OCI-LY7 (cell line): ENCODE data around the gene FKBP14. TPM values are rescaled to one million over a fixed set of nuclear protein-coding genes. Genes with fewer than 3 reads are reported as not detected.
"Not testable (repeated sequence)": the region's sequence is repeated elsewhere in the genome, so short reads cannot be mapped to it uniquely, and the experiment has no call there.

Experiments used
- BruUV-seq: library from RNA; stranded (reverse); fragments of 400-500 nt; replicated peaks from 2 replicates; lab custom pipeline; 2021; lab: Mats Ljungman, UMichigan
- CTCF ChIA-PET: fragments of 300-600 bp; sonication (Branson Sonifier 250); formaldehyde crosslinking; loops from one replicate; lab custom pipeline; 2022; ENCODE audit warnings: antibody characterized with exemption; ENCODE audit not compliant: unreplicated experiment; lab: Charles Lee
- POLR2A ChIA-PET: fragments of 300-600 bp; sonication (Branson Sonifier 250); formaldehyde crosslinking; loops from one replicate; lab custom pipeline; 2022; ENCODE audit warnings: antibody characterized with exemption; lab: Charles Lee
- DNase-seq: peaks from one replicate; pipeline ENCODE4 v3.0.0-alpha.2; 2015; ENCODE audit warnings: low spot score
- H2AFZ ChIP-seq: fragments of 200-600 bp; sonication (generic), shearing (Covaris generic); 2 replicates; pipeline ENCODE4 v1.6.1; 2014; ENCODE audit warnings: mild to moderate bottlenecking, antibody characterized with exemption, low read length, moderate library complexity
- H3K27ac ChIP-seq: fragments of 200-600 bp; sonication (generic); 2 replicates; pipeline ENCODE4 v1.5.1; 2014; ENCODE audit warnings: mixed run types, low read depth, mild to moderate bottlenecking, moderate library complexity, low read length, inconsistent platforms; ENCODE audit not compliant: poor library complexity, severe bottlenecking
- H3K36me3 ChIP-seq: fragments of 200-600 bp; sonication (generic); 2 replicates; pipeline ENCODE4 v1.6.1; 2014; ENCODE audit warnings: mild to moderate bottlenecking, antibody characterized with exemption, low read length, moderate library complexity, mixed read lengths; ENCODE audit not compliant: insufficient read depth
- H3K4me1 ChIP-seq: fragments of 200-600 bp; sonication (generic); 2 replicates; pipeline ENCODE4 v1.5.1; 2014; ENCODE audit warnings: mild to moderate bottlenecking, low read length; ENCODE audit not compliant: insufficient read depth, poor library complexity, severe bottlenecking
- H3K4me2 ChIP-seq: fragments of 200-600 bp; sonication (generic); 2 replicates; pipeline ENCODE4 v1.6.1; 2014; ENCODE audit warnings: mild to moderate bottlenecking, low read length
- H3K4me3 ChIP-seq: fragments of 200-600 bp; sonication (generic); 2 replicates; pipeline ENCODE4 v1.5.1; 2014; ENCODE audit warnings: mild to moderate bottlenecking, low read depth, low read length; ENCODE audit not compliant: poor library complexity, severe bottlenecking
- H3K79me2 ChIP-seq: fragments of 200-600 bp; sonication (generic); 2 replicates; pipeline ENCODE4 v1.6.1; 2016; ENCODE audit warnings: low read depth, mild to moderate bottlenecking, low read length, moderate library complexity, mixed read lengths; ENCODE audit not compliant: insufficient read depth
- H3K9me2 ChIP-seq: fragments of 200-600 bp; sonication (generic); 2 replicates; pipeline ENCODE4 v1.6.1; 2016; ENCODE audit warnings: mild to moderate bottlenecking, low read length, mixed read lengths; ENCODE audit not compliant: insufficient read depth
- H3K9me3 ChIP-seq: fragments of 200-600 bp; sonication (generic); 2 replicates; pipeline ENCODE4 v1.6.1; 2014; ENCODE audit warnings: mild to moderate bottlenecking, mixed run types, low read length, mixed read lengths
- H4K20me1 ChIP-seq: fragments of 200-600 bp; sonication (generic); 2 replicates; pipeline ENCODE4 v1.6.1; 2014; ENCODE audit warnings: mild to moderate bottlenecking, antibody characterized with exemption, low read length, moderate library complexity, mixed read lengths; ENCODE audit not compliant: insufficient read depth
- EZH2phosphoT487 ChIP-seq: fragments of 200-600 bp; sonication (generic); IDR thresholded peaks from 2 replicates; pipeline ENCODE4 v1.6.1; 2018; ENCODE audit warnings: low read depth, borderline replicate concordance, mild to moderate bottlenecking, mixed run types, antibody characterized with exemption, low read length, moderate library complexity, mixed read lengths
- intact Hi-C: fragments of 100-400 bp; cut with micrococcal nuclease; formaldehyde crosslinking; loops from one replicate; pipeline ENCODE4 v1.10.0; 2022; ENCODE audit not compliant: unreplicated experiment
- total RNA-seq, 2 experiments: library from RNA; depleted of rRNA in 1 of 2; stranded (reverse); fragments of >200 nt in 1 of 2; shearing (Covaris generic) in 1 of 2; gene quantifications; 2 replicates each; pipeline ENCODE4 v1.2.3, GENCODE V29; 2014 to 2022
- TF ChIP-seq, protein P1 (sequence below): fragments of 200-600 bp; sonication (generic); conservative IDR thresholded peaks from 2 replicates; pipeline ENCODE4 v1.5.1; 2014; ENCODE audit warnings: mild to moderate bottlenecking, antibody characterized with exemption, low read length, moderate library complexity, mixed read lengths

The FKBP14 gene
- total RNA-seq, 2 experiments from 2014 or later: 5.3 to 15.9 TPM

GRCh38 chr7:29968683-29969395 is 57.7 kb downstream of the FKBP14 start:
- H4K20me1 ChIP-seq: no peaks in the 10 kb centered on the region
- no peak overlapping the region for H3K27ac ChIP-seq
- no peak overlapping the region for H2AFZ ChIP-seq
- TF ChIP-seq, protein P1, sequence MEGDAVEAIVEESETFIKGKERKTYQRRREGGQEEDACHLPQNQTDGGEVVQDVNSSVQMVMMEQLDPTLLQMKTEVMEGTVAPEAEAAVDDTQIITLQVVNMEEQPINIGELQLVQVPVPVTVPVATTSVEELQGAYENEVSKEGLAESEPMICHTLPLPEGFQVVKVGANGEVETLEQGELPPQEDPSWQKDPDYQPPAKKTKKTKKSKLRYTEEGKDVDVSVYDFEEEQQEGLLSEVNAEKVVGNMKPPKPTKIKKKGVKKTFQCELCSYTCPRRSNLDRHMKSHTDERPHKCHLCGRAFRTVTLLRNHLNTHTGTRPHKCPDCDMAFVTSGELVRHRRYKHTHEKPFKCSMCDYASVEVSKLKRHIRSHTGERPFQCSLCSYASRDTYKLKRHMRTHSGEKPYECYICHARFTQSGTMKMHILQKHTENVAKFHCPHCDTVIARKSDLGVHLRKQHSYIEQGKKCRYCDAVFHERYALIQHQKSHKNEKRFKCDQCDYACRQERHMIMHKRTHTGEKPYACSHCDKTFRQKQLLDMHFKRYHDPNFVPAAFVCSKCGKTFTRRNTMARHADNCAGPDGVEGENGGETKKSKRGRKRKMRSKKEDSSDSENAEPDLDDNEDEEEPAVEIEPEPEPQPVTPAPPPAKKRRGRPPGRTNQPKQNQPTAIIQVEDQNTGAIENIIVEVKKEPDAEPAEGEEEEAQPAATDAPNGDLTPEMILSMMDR: no peak
- TF ChIP-seq EZH2phosphoT487: no peak
- H3K9me3 ChIP-seq: no peaks in the 10 kb centered on the region
- H3K36me3 ChIP-seq: peaks cover 46% of the 10 kb centered on the region
- no peak overlapping the region for H3K4me3 ChIP-seq
- peaks cover 40% of the 10 kb centered on the region; the same call in 1 of the 2 replicates for H3K79me2 ChIP-seq
- POLR2A ChIA-PET: interaction anchor here (1.0 to 1.1 kb wide), 4 partner anchors 11 to 15 kb away, joined by 3 to 4 read pairs (median 4); no protein-coding TSS in a partner anchor
- no TSS peak for BruUV-seq
- H3K4me1 ChIP-seq: no peaks in the 10 kb centered on the region
- intact Hi-C loops: no loop called here
- CTCF ChIA-PET: no interaction called here
- DNase-seq: no peak
- no peaks in the 10 kb centered on the region for H3K9me2 ChIP-seq
- no peak overlapping the region for H3K4me2 ChIP-seq

GRCh38 chr7:29965030-29965429 is 61.5 kb downstream of the FKBP14 start:
- no TSS peak for BruUV-seq
- Histone ChIP-seq H4K20me1 (no peaks in the 10 kb centered on the region), H3K4me1 (no peaks in the 10 kb centered on the region), H3K79me2 (peaks cover 5% of the 10 kb centered on the region; the same call in 1 of the 2 replicates), H3K27ac (no peak overlapping the region), H3K9me2 (no peaks in the 10 kb centered on the region), H3K36me3 (peaks cover 47% of the 10 kb centered on the region), H3K9me3 (no peaks in the 10 kb centered on the region), H2AFZ (no peak overlapping the region), H3K4me3 (no peak overlapping the region), H3K4me2 (no peak overlapping the region)
- intact Hi-C loops: no loop called here
- ChIA-PET CTCF (no interaction called here), POLR2A (interaction anchor here (0.6 kb wide), 1 partner anchor 9 kb away, joined by 3 read pairs; no protein-coding TSS in a partner anchor)
- TF ChIP-seq, protein P1: no peak
- no peak for TF ChIP-seq EZH2phosphoT487
- DNase-seq: no peak

DNA sequence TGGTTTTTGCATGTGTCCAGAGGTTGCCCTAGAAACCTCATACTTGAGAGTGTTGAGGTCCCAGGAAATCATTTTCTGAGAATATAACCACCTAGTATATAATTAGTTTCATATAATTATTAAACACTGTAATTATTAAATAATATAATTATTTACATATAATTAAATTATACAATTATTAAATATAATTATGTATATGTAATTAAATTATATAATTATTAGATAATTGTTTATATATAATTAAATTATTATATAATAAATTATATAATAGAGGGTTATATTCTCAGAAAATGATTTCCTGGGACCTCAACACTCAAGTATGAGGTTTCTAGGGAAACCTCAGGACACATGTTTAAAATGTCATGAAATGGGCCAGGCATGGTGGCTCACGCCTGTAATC is 64.5 kb downstream of the FKBP14 start:
- CTCF ChIA-PET: no interaction called here
- Histone ChIP-seq H3K4me1 (peaks cover 20% of the 10 kb centered on the region), H3K9me2 (no peaks in the 10 kb centered on the region), H2AFZ (no peak overlapping the region), H3K79me2 (no peaks in the 10 kb centered on the region), H3K4me3 (no peak overlapping the region), H3K9me3 (no peaks in the 10 kb centered on the region), H3K4me2 (no peak overlapping the region), H3K27ac (no peak overlapping the region), H3K36me3 (peaks cover 39% of the 10 kb centered on the region), H4K20me1 (no peaks in the 10 kb centered on the region)
- DNase-seq: no peak
- intact Hi-C loops: no loop called here
- BruUV-seq: no TSS peak
- TF ChIP-seq, protein P1: no peak
- no peak for TF ChIP-seq EZH2phosphoT487
- POLR2A ChIA-PET: no interaction called here

DNA sequence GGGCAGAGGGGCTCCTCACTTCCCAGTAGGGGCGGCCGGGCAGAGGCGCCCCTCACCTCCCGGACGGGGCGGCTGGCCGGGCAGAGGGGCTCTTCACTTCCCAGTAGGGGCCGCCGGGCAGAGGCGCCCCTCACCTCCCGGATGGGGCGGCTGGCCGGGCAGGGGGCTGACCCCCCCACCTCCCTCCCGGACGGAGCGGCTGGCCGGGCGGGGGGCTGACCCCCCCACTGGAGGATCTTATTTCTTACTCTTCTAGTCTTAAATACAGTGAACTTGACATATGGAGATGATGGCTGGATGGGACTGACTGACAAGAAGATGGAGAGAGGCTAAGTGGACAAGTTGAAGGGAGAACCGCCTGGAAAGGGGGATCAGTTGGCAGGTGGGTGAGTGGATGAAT is 64.9 kb downstream of the FKBP14 start:
- POLR2A ChIA-PET, H2AFZ ChIP-seq, intact Hi-C loops, H3K79me2 ChIP-seq, H3K4me2 ChIP-seq, DNase-seq, H4K20me1 ChIP-seq, CTCF ChIA-PET, H3K9me2 ChIP-seq, BruUV-seq, H3K9me3 ChIP-seq, H3K4me3 ChIP-seq, H3K27ac ChIP-seq: not testable (repeated sequence)
- Histone ChIP-seq H3K36me3 (peaks cover 36% of the 10 kb centered on the region), H3K4me1 (peaks cover 24% of the 10 kb centered on the region)
